GM06990 (cell line): ENCODE data around the gene GNAI3.

Experiments used
- DNase-seq: peaks from one replicate; pipeline ENCODE4 v3.0.0-alpha.2; 2011; ENCODE audit not compliant: insufficient read length; ENCODE audit errors: extremely low read depth
- H3K27me3 ChIP-seq: replicated peaks from 2 replicates; pipeline ENCODE4 v1.6.0; 2011; ENCODE audit warnings: low read length; ENCODE audit not compliant: control insufficient read depth, insufficient read depth
- H3K36me3 ChIP-seq: 2 replicates; pipeline ENCODE4 v1.5.1; 2011; ENCODE audit warnings: low read length; ENCODE audit not compliant: control insufficient read depth, insufficient read depth
- H3K4me3 ChIP-seq: replicated peaks from 2 replicates; pipeline ENCODE4 v1.5.1; 2011; ENCODE audit warnings: low read depth, mild to moderate bottlenecking, control low read depth, low read length
- TF ChIP-seq, protein P1 (sequence below): IDR thresholded peaks from 2 replicates; pipeline ENCODE4 v1.5.1; 2011; ENCODE audit warnings: low read length, control low read depth, mild to moderate bottlenecking, inconsistent platforms; ENCODE audit not compliant: insufficient read depth, poor library complexity, severe bottlenecking

The GNAI3 gene

DNA sequence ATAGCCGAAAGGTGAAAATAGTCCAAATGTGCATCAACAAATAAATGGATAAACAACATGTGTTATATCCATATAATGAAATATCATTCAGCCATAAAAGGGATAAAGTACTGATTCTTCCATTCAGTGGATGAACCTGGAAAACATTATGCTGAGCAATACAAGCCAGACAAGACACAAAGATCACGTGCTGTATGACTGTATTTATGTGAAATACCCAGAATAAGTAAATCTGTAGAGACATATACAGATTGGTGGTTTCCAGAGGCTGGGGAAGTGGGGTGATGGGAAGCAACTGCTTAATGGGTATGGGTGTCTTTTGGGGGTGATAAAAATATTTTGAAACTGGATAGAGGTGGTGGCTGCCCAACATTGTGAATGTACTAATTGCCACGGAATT is 94.2 kb downstream of the GNAI3 start:
- TF ChIP-seq, protein P1, sequence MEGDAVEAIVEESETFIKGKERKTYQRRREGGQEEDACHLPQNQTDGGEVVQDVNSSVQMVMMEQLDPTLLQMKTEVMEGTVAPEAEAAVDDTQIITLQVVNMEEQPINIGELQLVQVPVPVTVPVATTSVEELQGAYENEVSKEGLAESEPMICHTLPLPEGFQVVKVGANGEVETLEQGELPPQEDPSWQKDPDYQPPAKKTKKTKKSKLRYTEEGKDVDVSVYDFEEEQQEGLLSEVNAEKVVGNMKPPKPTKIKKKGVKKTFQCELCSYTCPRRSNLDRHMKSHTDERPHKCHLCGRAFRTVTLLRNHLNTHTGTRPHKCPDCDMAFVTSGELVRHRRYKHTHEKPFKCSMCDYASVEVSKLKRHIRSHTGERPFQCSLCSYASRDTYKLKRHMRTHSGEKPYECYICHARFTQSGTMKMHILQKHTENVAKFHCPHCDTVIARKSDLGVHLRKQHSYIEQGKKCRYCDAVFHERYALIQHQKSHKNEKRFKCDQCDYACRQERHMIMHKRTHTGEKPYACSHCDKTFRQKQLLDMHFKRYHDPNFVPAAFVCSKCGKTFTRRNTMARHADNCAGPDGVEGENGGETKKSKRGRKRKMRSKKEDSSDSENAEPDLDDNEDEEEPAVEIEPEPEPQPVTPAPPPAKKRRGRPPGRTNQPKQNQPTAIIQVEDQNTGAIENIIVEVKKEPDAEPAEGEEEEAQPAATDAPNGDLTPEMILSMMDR: no peak
- no peaks in the 10 kb centered on the region for H3K36me3 ChIP-seq
- no peak overlapping the region for H3K4me3 ChIP-seq
- no peaks in the 10 kb centered on the region for H3K27me3 ChIP-seq
- DNase-seq: no peak

DNA sequence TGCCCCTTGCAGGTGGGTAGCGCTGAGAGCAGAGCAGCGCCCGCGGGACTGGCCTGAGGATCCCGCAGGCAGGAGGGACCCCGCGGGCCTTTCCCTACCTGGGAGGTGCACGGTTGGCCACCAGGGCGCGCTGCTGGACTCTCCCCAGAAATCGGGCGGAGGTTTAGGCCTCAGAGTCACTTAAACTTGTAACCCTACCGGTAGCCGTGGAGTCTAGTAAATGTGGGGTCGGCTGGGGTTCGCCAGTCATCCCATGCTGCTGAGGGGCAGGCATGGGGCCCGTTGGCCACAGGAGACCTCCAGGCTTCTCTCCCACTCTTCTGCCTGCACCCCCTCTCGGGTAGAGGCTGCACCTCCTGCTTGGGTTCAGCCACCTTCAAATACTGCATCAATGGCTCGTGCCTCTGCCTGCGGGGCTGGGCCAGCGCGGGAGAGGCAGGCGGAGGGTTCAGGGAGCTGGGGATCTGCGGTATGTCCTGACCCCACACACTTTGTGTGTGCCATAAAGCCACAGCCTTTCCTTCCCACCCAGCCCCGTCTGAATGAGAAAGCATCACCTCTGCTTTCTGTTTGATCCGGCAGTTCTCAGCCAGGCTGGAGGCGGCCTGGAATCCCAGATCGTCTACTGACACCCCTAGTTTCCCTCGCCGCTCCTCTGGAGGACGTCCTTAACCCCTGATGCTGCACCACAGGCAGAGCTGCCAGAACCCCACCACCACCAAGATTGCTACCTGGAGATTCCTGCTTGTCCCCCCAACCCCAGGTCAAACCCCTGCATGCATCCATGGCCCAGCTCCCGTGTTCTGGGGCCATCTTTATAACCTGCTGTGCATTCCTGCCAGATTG is 95.2 kb downstream of the GNAI3 start:
- TF ChIP-seq, protein P1: peak; percentile 95
- H3K4me3 ChIP-seq: no peak overlapping the region
- H3K36me3 ChIP-seq: no peaks in the 10 kb centered on the region
- H3K27me3 ChIP-seq: no peaks in the 10 kb centered on the region
- peak; percentile 82 for DNase-seq

DNA sequence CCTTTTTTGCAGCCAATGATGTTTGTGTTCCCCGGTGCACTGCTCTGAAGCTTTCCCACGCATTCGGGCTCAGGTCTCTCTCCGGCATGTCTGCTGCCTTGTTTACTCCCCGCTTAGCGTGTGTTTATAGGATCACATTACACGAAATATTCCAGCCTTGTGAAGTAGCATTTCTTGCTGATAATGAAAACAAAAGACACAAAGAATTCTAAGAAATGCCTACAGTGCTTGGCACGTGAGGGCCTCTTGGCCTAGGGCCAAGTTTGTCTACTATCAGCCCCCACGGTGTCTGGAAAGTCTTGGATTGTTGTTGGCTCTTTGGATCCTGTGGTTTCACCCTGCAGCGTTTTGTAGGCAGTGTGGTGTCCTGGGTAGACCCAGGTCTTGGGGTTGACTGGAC is 96.3 kb downstream of the GNAI3 start:
- TF ChIP-seq, protein P1: no peak
- Histone ChIP-seq H3K36me3 (no peaks in the 10 kb centered on the region), H3K27me3 (no peaks in the 10 kb centered on the region), H3K4me3 (no peak overlapping the region)
- DNase-seq: no peak

DNA sequence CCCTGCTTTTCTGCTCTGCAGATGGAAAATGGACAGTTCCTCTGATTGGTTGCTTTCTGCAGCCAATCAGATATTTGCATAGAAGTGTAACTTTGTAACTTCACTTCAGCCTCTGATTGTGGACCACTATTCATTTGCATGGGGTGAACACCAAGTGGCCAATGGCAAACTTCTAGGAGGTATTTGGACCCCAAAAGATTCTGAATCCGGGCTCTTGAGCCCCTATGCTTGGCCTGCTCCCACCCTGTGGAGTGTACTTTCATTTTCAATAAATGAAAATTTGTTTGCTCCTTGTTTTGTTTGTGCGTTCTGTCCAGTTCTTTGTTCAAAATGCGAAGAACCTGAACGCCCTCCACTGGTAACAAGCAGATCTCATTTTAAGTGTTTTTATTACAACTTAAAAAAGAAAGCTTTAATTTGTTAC is 101.1 kb downstream of the GNAI3 start:
- H3K27me3 ChIP-seq: no peaks in the 10 kb centered on the region
- TF ChIP-seq, protein P1: peak; percentile 15
- H3K4me3 ChIP-seq: no peak overlapping the region
- DNase-seq: no peak
- H3K36me3 ChIP-seq: no peaks in the 10 kb centered on the region

DNA sequence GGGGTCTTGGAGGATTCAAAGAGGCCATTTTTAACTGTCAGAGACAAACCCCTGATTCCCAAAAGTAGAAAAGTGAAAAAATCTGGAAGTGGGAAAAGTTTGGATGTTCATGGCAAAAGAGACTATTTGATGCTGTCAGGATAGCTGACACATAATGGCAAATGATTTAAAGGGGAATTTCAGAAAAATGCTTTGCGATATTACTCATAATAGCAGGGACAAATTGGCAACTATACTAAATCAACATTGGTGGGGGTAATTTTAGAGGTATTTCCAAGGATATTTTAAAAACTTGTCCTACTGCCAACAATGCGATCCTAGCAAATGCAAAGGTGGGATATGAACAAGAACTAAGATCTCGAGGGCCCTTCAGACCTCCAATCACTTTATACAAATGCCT is 102.2 kb downstream of the GNAI3 start:
- H3K4me3 ChIP-seq: no peak overlapping the region

More for the DNA sequence above, 102.2 kb downstream of the GNAI3 start:
- TF ChIP-seq, protein P1: no peak
- DNase-seq: no peak
- Histone ChIP-seq H3K36me3 (no peaks in the 10 kb centered on the region), H3K27me3 (no peaks in the 10 kb centered on the region)
